ENCODE data around the gene LAMB4.

DNA sequence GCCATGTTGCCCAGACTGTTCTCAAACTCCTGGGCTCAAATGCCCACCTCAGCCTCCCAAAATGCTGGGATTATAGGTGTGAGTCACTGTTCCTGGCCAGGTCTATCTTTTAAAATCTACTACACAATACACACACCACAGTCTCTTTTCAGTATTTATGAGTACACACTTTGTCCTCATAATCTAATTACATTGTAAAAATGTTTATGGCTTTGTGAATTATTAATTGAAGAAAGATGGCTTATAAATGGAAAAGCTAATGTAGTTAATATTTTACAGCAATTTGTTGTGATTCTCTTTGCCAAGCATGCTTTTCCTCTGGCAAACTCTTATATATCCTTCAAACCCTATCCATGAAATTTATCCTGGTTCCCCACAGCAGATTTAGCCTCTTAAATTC lies 22.0 kb downstream of the LAMB4 start:
- TF ChIP-seq EZH2 (optimal IDR thresholded peaks at IDR 0.05; ENCODE audit: low read depth, low read length) (no peak), CTCF (IDR thresholded peaks at IDR 0.05; ENCODE audit: low read length) (no peak), EZH2phosphoT487 (IDR thresholded peaks at IDR 0.05; ENCODE audit: low read length) (no peak)
